Activated CD4-positive, alpha-beta T cell treated with anti-CD3 and anti-CD28 coated beads for 4 hours (primary cell): ENCODE results near the gene ZCCHC24.
"Not testable (repeated sequence)": the region's sequence is repeated elsewhere in the genome, so short reads cannot be mapped to it uniquely, and the experiment has no call there.

Experiments
- DNase-seq, 2 donors: peaks; one replicate each; pipeline ENCODE4 v3.0.0-alpha.2; 2020

ZCCHC24 gene

DNA sequence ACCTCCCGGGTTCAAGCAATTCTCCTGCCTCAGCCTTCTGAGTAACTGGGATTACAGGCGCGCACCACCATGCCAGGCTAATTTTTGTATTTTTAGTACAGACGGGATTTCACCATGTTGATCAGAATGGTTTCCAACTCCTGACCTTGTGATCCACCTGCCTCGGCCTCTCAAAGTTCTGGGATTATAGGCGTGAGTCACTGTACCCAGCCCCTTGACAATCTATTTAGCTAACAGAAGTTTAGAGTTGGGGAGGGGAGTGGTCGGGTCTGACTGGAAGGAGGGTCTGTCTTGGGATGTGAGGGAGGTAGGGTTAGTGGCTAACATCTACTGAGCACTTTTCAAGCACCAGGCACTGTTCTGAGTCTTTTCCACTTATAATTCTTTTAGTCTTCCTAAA is 27.0 kb upstream of the ZCCHC24 start:
- no peak for DNase-seq

GRCh38 chr10:79471776-79472175 is 26.4 kb upstream of the ZCCHC24 start:
- DNase-seq: no peak

DNA sequence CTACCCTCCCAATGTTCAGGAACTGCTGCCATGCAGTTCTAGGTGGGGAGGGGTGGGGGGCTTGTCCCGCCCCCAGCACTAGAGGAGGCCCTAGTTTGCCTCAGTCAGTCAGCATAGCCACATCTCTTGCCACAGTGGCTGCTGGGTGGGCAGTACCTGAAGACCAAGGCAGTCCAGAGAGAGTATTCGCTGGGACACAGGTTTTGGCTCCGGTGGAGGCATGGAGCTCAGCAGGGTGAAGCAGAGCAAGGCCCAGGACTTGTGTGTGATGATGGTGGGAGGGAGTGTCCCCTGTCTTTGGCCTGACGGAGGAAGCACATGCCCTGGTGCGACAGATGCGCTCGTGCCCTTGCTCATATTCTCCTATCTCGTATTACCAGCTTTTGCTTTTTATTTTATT is 24.7 kb upstream of the ZCCHC24 start:
- no peak for DNase-seq

- DNase-seq: no peak
Observed at GRCh38 chr10:79468841-79469585, 23.6 kb upstream of the ZCCHC24 start.

DNA sequence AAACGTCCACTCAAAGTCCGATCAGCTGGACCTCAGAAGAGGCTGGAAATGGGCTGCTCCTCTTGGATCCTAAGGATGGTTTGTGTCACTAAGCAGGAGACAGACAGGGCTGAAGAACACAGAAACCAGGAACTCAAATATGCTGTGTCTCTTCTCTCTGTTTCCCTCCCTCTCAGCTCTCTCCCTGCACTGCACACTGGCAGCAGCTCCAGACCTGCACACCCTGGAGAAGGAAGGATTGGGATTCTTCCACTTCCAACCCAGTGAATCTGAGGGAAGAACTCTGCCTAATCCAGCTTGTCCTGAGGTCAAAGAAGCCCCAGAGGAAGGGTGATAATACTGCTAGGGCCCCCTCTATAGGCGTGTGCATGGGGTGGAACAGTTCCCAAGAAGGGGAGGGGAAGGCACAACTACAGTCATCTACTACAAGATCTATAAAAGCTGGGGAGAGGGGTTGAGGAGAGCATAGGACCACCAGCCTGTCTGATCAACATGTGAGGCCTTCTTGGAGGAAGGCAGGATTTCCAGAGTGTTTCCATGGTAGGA is 22.7 kb upstream of the ZCCHC24 start:
- DNase-seq: no peak

GRCh38 chr10:79465341-79465740 is 19.9 kb upstream of the ZCCHC24 start:
- no peak for DNase-seq

GRCh38 chr10:79463578-79464496 is 18.4 kb upstream of the ZCCHC24 start:
- no peak for DNase-seq

GRCh38 chr10:79460687-79461086 is 15.3 kb upstream of the ZCCHC24 start:
- DNase-seq: no peak

DNA sequence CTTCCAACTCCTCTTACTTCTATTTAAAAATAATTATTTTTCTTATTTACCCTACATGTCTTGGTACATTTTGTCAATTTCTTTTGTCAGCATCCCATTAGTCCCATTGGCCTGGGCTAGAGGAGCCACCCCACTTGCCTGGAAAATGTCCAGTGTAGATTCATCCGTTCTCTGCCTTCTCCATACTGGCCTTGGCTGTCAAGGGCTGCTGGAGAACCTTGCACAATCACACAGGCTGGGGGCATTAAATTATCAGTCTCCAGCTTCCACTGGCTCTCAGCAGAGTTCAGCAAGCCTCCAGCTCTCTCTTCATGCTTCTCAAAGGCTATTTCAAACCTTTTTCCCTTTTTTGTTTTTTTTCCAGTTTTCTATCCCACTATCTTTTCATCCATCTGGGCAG is 13.8 kb upstream of the ZCCHC24 start:
- DNase-seq: no peak

GRCh38 chr10:79458483-79458882 is 13.1 kb upstream of the ZCCHC24 start:
- no peak for DNase-seq

DNA sequence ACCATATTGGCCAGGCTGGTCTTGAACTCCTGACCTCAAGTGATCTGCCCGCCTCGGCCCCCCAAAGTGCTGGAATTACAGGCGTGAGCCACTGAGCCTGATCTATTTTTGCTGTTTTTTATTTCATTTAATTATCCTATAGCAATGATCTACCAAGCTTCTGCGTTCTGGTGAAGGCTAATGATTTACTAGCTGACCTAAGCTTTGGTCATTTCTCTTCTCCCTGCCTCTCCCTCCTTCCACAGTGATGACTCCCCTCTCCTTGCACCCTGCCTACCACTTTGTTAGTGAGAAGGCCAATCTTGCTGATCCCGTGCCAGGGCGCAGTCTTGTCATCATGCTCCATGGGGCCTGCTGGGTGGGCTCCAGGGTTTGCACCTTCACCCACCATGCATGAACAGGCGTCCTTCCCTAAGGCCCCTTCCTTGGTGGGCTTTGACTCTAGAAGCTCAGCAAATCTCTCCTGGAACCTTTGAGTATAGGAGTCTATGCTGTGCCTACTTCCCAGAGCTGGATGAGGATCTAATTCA is 11.9 kb upstream of the ZCCHC24 start:
- DNase-seq: no peak

DNA sequence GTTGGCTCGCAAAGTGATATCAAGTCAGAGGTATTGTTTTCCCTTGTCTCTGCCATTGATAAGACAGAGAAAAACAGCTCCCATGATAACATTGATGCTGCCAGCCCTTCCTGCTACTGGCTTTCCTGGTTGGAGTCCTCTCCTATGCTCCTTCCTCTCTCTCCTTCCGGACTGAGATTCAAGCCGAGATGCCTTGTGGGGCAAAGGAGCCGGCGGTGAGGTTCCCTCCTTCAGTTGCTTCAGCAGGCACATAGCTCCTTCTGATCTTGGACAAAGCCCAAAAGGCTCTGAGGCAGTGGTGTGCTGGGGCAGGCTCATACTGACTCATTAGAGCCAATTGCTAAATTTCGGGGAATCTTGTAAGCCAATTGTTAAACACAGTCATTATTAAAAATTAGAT is 8.8 kb upstream of the ZCCHC24 start:
- no peak for DNase-seq

DNA sequence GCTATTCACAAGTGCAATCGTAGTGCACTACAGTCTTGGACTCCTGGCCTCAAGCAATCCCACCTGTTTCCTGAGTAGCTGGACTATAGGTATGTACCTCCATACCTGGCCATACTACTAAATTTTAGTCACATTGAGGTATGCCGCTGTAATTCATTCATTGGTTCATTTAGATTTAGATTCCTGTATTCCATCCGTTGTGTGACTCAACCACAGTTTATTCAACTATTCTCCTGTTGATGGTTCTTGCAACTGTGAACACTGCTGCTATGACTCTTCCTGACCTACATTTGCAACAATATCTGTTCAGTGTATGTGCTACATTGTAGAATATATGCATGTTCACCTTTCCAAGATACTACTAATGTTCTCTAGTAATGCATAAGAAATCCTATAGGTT is 8.0 kb upstream of the ZCCHC24 start:
- no peak for DNase-seq

- DNase-seq: no peak
Observed at GRCh38 chr10:79452174-79452611, 6.8 kb upstream of the ZCCHC24 start.

DNA sequence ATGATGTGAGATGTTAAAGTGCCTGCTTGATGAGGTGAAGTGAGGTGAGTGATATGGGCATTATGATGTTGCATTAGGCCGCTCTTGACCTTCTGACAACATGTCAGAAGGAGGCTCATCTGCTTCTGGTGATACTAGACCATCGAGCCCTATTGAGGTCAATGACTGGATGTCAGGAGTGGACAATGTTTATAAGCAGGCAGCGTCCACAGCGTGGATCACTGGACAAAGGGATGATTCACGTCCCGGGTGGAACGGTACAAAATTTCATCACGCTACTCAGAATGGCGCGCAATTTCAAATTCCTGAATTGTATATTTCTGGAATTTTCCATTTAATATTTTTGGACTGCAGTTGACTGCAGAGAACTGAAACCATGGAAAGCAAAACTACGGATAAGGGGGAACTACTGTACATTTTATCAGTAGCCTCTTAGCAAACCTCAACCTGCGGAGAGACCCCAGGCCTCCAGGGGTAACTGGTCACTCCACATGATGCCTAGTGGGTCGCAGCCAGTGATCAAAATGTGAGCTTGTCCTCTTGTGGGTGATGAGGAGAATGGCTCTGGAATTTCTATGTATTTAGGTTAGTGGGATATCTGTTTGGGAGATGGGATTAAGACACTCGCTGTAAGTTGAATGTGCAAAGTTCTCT is 5.7 kb upstream of the ZCCHC24 start:
- no peak for DNase-seq

GRCh38 chr10:79449181-79450146 is 4.0 kb upstream of the ZCCHC24 start:
- DNase-seq: no peak

GRCh38 chr10:79448732-79449049 is 3.3 kb upstream of the ZCCHC24 start:
- DNase-seq: no peak

- no peak for DNase-seq
Observed at GRCh38 chr10:79447911-79448731, 2.7 kb upstream of the ZCCHC24 start.

DNA sequence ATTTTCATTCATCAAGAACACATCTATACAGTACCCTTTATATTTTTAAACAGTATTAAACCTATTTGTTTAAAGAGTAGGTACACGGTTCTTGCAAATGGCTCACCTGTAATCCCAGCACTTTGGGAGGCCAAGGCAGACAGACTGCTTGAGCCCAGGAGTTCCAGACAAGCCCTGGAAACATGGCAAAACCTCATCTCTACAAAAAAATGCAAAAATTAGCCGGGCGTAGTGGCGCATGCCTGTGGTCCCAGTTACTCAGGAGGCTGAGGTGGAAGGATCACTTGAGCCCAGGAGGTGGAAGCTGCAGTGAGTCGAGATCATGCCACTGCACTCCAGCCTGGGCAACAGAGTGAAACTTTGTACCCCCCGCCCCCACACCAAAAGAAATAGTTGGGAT is 1.8 kb upstream of the ZCCHC24 start:
- DNase-seq: not testable (repeated sequence)

DNA sequence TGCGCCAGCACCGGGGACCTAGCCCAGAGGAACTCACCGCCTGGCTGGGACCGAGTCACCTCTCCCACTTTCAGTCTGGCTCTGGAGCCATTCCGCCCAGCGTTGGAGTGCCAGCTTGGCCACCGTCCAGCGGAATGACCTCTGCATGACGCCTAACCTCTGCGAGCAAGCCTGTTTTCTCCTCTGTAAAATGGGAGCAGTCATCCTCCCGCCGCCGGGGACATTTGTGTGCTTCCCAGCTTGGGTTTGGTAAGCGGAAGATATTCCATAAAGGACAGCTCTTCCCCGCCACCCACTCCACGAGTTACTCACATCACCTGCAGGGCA is 1.3 kb upstream of the ZCCHC24 start:
- DNase-seq: no peak
